CD4-positive, alpha-beta memory T cell (primary cell): ENCODE data around the gene CA12. TPM values are rescaled to one million over a fixed set of nuclear protein-coding genes. Genes with fewer than 3 reads are reported as not detected.
A peak's percentile ranks its signal among the peaks of the same experiment; 100 is the strongest.

ENCODE experiments used
- CTCF ChIA-PET: fragments of 350-600 bp; sonication (Branson Sonifier 250); formaldehyde crosslinking; loops from one replicate; lab custom pipeline; 2021; ENCODE audit warnings: inconsistent platforms; ENCODE audit not compliant: partially characterized antibody; lab: Charles Lee
- POLR2A ChIA-PET: fragments of 350-600 bp; sonication (Branson Sonifier 250); formaldehyde crosslinking; loops from one replicate; lab custom pipeline; 2021; ENCODE audit not compliant: partially characterized antibody; lab: Charles Lee
- DNase-seq, 5 donors: peaks; one replicate each; pipeline versions ENCODE4 v3.0.0 to v3.0.0-alpha.2; 2020 to 2022; ENCODE audit warnings: mixed read lengths in 1 of 5
- H3K27ac ChIP-seq: one replicate; pipeline ENCODE4 v1.7.0; 2013; ENCODE audit warnings: low read depth, low read length
- H3K27me3 ChIP-seq: 2 replicates; pipeline ENCODE4 v1.7.0; 2013; ENCODE audit warnings: mild to moderate bottlenecking, low read length, moderate library complexity; ENCODE audit not compliant: insufficient read depth
- H3K36me3 ChIP-seq: 2 replicates; pipeline ENCODE4 v1.7.0; 2013; ENCODE audit warnings: mild to moderate bottlenecking, low read length, moderate library complexity; ENCODE audit not compliant: insufficient read depth
- H3K4me1 ChIP-seq: 2 replicates; pipeline ENCODE4 v1.7.0; 2013; ENCODE audit warnings: mild to moderate bottlenecking, low read length, moderate library complexity; ENCODE audit not compliant: insufficient read depth
- H3K4me3 ChIP-seq, 2 donors: one replicate each; pipeline ENCODE4 v1.7.0; 2013; ENCODE audit warnings: low read length in 2 of 2, mild to moderate bottlenecking in 1 of 2
- H3K9me3 ChIP-seq, 2 donors: one replicate each; pipeline ENCODE4 v1.7.0; 2013; ENCODE audit warnings: low read length in 2 of 2, control low read depth in 1 of 2; ENCODE audit not compliant: control insufficient read depth in 1 of 2
- H3K27ac Mint-ChIP-seq, 7 donors: one replicate each; pipeline ENCODE4 v1.8.0; 2020 to 2021; ENCODE audit warnings: mixed read lengths in 7 of 7, mild to moderate bottlenecking in 6 of 7, inconsistent platforms in 3 of 7, moderate library complexity in 3 of 7
- H3K27me3 Mint-ChIP-seq, 2 donors: one replicate each; pipeline ENCODE4 v1.8.0; 2020 to 2021; ENCODE audit warnings: mixed read lengths in 2 of 2
- H3K36me3 Mint-ChIP-seq, 2 donors: one replicate each; pipeline ENCODE4 v1.8.0; 2020 to 2021; ENCODE audit warnings: mixed read lengths in 2 of 2, inconsistent platforms in 1 of 2, mild to moderate bottlenecking in 1 of 2
- H3K4me1 Mint-ChIP-seq, 4 donors: one replicate each; pipeline ENCODE4 v1.8.0; 2020 to 2021; ENCODE audit warnings: mixed read lengths in 4 of 4, mild to moderate bottlenecking in 1 of 4
- H3K4me3 Mint-ChIP-seq, 8 donors: one replicate each; pipeline ENCODE4 v1.8.0; 2020 to 2021; ENCODE audit warnings: mixed read lengths in 8 of 8, mild to moderate bottlenecking in 7 of 8, moderate library complexity in 6 of 8, inconsistent platforms in 3 of 8
- H3K9me3 Mint-ChIP-seq, 8 donors: one replicate each; pipeline ENCODE4 v1.8.0; 2020 to 2021; ENCODE audit warnings: mixed read lengths in 8 of 8, mild to moderate bottlenecking in 5 of 8, inconsistent platforms in 3 of 8, moderate library complexity in 1 of 8
- intact Hi-C: fragments of 100-400 bp; cut with micrococcal nuclease; formaldehyde crosslinking; loops from one replicate; pipeline ENCODE4 v1.15.1; 2023
- polyA plus RNA-seq, 2 donors: library from polyadenylated mRNA; unstranded; fragments of 300-500 nt; fragmentation: Illumina TruSeq; gene quantifications; one replicate each; pipeline ENCODE4 v1.2.3, GENCODE V29; 2021
- total RNA-seq, 2 experiments: library from RNA; stranded (reverse); gene quantifications; one replicate each; pipeline ENCODE4 v1.2.3, GENCODE V29; 2021

The CA12 gene
- total and polyA plus RNA-seq, 4 experiments from 2014 or later, result not detected

GRCh38 chr15:63402498-63403253, 21.0 kb upstream of the CA12 start:
- Mint-ChIP-seq H3K27ac (no peak overlapping the region), H3K4me1 (peaks cover 0 to 4% (median 2%) of the 10 kb centered on the region in 4 donors), H3K4me3 (no peak overlapping the region), H3K27me3 (peaks cover 3 to 8% of the 10 kb centered on the region in 2 donors), H3K9me3 (no peaks in the 10 kb centered on the region), H3K36me3 (no peaks in the 10 kb centered on the region)
- Histone ChIP-seq H3K36me3 (no peaks in the 10 kb centered on the region), H3K27ac (no peak overlapping the region), H3K4me1 (no peaks in the 10 kb centered on the region), H3K4me3 (no peak overlapping the region), H3K27me3 (no peaks in the 10 kb centered on the region), H3K9me3 (no peaks in the 10 kb centered on the region)
- CTCF ChIA-PET, result interaction anchor here (0.6 to 3.4 kb wide), 15 partner anchors 9 to 830 kb away, joined by 3 to 29 read pairs (median 3); no protein-coding TSS in a partner anchor
- intact Hi-C loops, result loop anchor here (1.0 to 10.0 kb wide), 4 partner anchors 114 to 354 kb away; partner anchors contain the start of genes RAB8B and RPS27L
- POLR2A ChIA-PET, result interaction anchor here (0.6 to 1.3 kb wide), 3 partner anchors 354 to 1915 kb away, joined by 3 to 7 read pairs (median 3); no protein-coding TSS in a partner anchor
- DNase-seq, result peak in 4 of 5 donors; percentile 34 to 44 (median 40)

- Mint-ChIP-seq H3K27me3 (peaks cover under 1 to 9% of the 10 kb centered on the region in 2 donors), H3K9me3 (no peaks in the 10 kb centered on the region), H3K4me3 (no peak overlapping the region), H3K36me3 (no peaks in the 10 kb centered on the region), H3K4me1 (peaks cover 0 to 4% (median 2%) of the 10 kb centered on the region in 4 donors), H3K27ac (no peak overlapping the region)
- Histone ChIP-seq H3K4me1 (no peaks in the 10 kb centered on the region), H3K27me3 (no peaks in the 10 kb centered on the region), H3K27ac (no peak overlapping the region), H3K36me3 (no peaks in the 10 kb centered on the region), H3K4me3 (no peak overlapping the region), H3K9me3 (no peaks in the 10 kb centered on the region)
- POLR2A ChIA-PET, result interaction anchor here (1.0 to 1.3 kb wide), 2 partner anchors 353 to 355 kb away, joined by 3 to 7 read pairs; no protein-coding TSS in a partner anchor
- intact Hi-C loops, result loop anchor here (5.0 to 10.0 kb wide), 2 partner anchors 217 to 245 kb away; partner anchors contain the start of genes RAB8B and RPS27L
- no peak for DNase-seq
- CTCF ChIA-PET, result interaction anchor here (0.6 to 3.4 kb wide), 16 partner anchors 10 to 831 kb away, joined by 3 to 29 read pairs (median 3); no protein-coding TSS in a partner anchor
Observed at GRCh38 chr15:63401714-63402497, 20.3 kb upstream of the CA12 start.

GRCh38 chr15:63401078-63401477, 19.4 kb upstream of the CA12 start:
- H3K4me1 Mint-ChIP-seq, result peaks cover 0 to 4% (median 2%) of the 10 kb centered on the region in 4 donors
- no peaks in the 10 kb centered on the region for H3K27me3 ChIP-seq
- H3K27me3 Mint-ChIP-seq, result peaks cover 5 to 9% of the 10 kb centered on the region in 2 donors
- intact Hi-C loops, result loop anchor here (5.0 to 10.0 kb wide), 2 partner anchors 216 to 244 kb away; partner anchors contain the start of genes RAB8B and RPS27L
- no peak overlapping the region for H3K4me3 ChIP-seq
- POLR2A ChIA-PET, result interaction anchor here (1.3 kb wide), 1 partner anchor 352 kb away, joined by 3 read pairs; no protein-coding TSS in a partner anchor
- H3K4me1 ChIP-seq, result no peaks in the 10 kb centered on the region
- no peaks in the 10 kb centered on the region for H3K9me3 ChIP-seq
- CTCF ChIA-PET, result interaction anchor here (1.0 to 3.4 kb wide), 7 partner anchors 10 to 353 kb away, joined by 3 to 29 read pairs (median 8); no protein-coding TSS in a partner anchor
- no peaks in the 10 kb centered on the region for H3K36me3 ChIP-seq
- H3K27ac Mint-ChIP-seq, result no peak overlapping the region
- H3K27ac ChIP-seq, result no peak overlapping the region
- DNase-seq, result no peak
- H3K9me3 Mint-ChIP-seq, result no peaks in the 10 kb centered on the region
- H3K36me3 Mint-ChIP-seq, result no peaks in the 10 kb centered on the region
- no peak overlapping the region for H3K4me3 Mint-ChIP-seq

GRCh38 chr15:63398456-63398855, 16.8 kb upstream of the CA12 start:
- peaks cover 0 to 2% (median under 1%) of the 10 kb centered on the region in 4 donors for H3K4me1 Mint-ChIP-seq
- Histone ChIP-seq H3K36me3 (no peaks in the 10 kb centered on the region), H3K4me1 (no peaks in the 10 kb centered on the region), H3K27me3 (peaks cover 3% of the 10 kb centered on the region), H3K4me3 (no peak overlapping the region), H3K27ac (no peak overlapping the region), H3K9me3 (no peaks in the 10 kb centered on the region)
- H3K4me3 Mint-ChIP-seq, result no peak overlapping the region
- no peak for DNase-seq
- POLR2A ChIA-PET, result no interaction called here
- no peaks in the 10 kb centered on the region for H3K36me3 Mint-ChIP-seq
- H3K27ac Mint-ChIP-seq, result no peak overlapping the region
- intact Hi-C loops, result no loop called here
- H3K27me3 Mint-ChIP-seq, result peaks cover 14 to 16% of the 10 kb centered on the region in 2 donors
- CTCF ChIA-PET, result no interaction called here
- H3K9me3 Mint-ChIP-seq, result no peaks in the 10 kb centered on the region

- Mint-ChIP-seq H3K4me3 (no peak overlapping the region), H3K4me1 (peaks cover 0 to 8% (median 4%) of the 10 kb centered on the region in 4 donors), H3K9me3 (peaks cover 0 to 2% (median 0%) of the 10 kb centered on the region in 8 donors), H3K36me3 (no peaks in the 10 kb centered on the region), H3K27ac (no peak overlapping the region), H3K27me3 (peaks cover 16 to 19% of the 10 kb centered on the region in 2 donors)
- no peak overlapping the region for H3K27ac ChIP-seq
- intact Hi-C loops, result no loop called here
- no peak for DNase-seq
- no peaks in the 10 kb centered on the region for H3K4me1 ChIP-seq
- no peak overlapping the region for H3K4me3 ChIP-seq
- ChIA-PET POLR2A (no interaction called here), CTCF (no interaction called here)
- H3K9me3 ChIP-seq, result no peaks in the 10 kb centered on the region
- H3K27me3 ChIP-seq, result peaks cover 3% of the 10 kb centered on the region
- no peaks in the 10 kb centered on the region for H3K36me3 ChIP-seq
Observed at GRCh38 chr15:63396152-63396928, 14.7 kb upstream of the CA12 start.

GRCh38 chr15:63395730-63396151, 14.1 kb upstream of the CA12 start:
- H3K27me3 ChIP-seq, result peaks cover 3% of the 10 kb centered on the region
- POLR2A ChIA-PET, result no interaction called here

More at GRCh38 chr15:63395730-63396151, 14.1 kb upstream of the CA12 start:
- Mint-ChIP-seq H3K4me3 (no peak overlapping the region), H3K9me3 (peaks cover 0 to 2% (median 0%) of the 10 kb centered on the region in 8 donors), H3K27me3 (peaks cover 16 to 19% of the 10 kb centered on the region in 2 donors), H3K27ac (peak overlapping the region in 2 of 7 donors; percentile 2 to 31), H3K4me1 (peaks cover 0 to 8% (median 4%) of the 10 kb centered on the region in 4 donors), H3K36me3 (no peaks in the 10 kb centered on the region)
- DNase-seq, result no peak
- no peak overlapping the region for H3K27ac ChIP-seq
- H3K36me3 ChIP-seq, result no peaks in the 10 kb centered on the region
- intact Hi-C loops, result no loop called here
- H3K9me3 ChIP-seq, result no peaks in the 10 kb centered on the region
- CTCF ChIA-PET, result no interaction called here
- H3K4me3 ChIP-seq, result no peak overlapping the region
- no peaks in the 10 kb centered on the region for H3K4me1 ChIP-seq
